IMR-90 (cell line): ENCODE measurements around the gene ADARB2. TPM values are rescaled to one million over a fixed set of nuclear protein-coding genes. Genes with fewer than 3 reads are reported as not detected.

Experiments used
- ATAC-seq: fragments of 200-7000 bp; cut with Tn5 transposase; 2 replicates; pipeline ENCODE4 v1.9.1; 2020; ENCODE audit warnings: low read depth, mild to moderate bottlenecking, moderate library complexity
- BruUV-seq: library from RNA; stranded (reverse); fragments of 400-500 nt; replicated peaks from 2 replicates; lab custom pipeline; 2021; lab: Mats Ljungman, UMichigan
- CTCF ChIA-PET: fragments of 300-600 bp; formaldehyde crosslinking; extraction: SDS; loops from one replicate; lab custom pipeline; 2021; ENCODE audit warnings: antibody characterized with exemption; lab: Yijun Ruan, JAX
- POLR2A ChIA-PET: fragments of 300-600 bp; sonication (Branson Sonifier 250); formaldehyde crosslinking; loops from one replicate; lab custom pipeline; 2022; ENCODE audit warnings: antibody characterized with exemption; ENCODE audit not compliant: unreplicated experiment; lab: Charles Lee
- DNase-seq: peaks from one replicate; pipeline ENCODE4 v3.0.0; 2013
- H2AFZ ChIP-seq: replicated peaks from 2 replicates; pipeline ENCODE3; 2013; ENCODE audit warnings: low read length, mild to moderate bottlenecking; ENCODE audit not compliant: poor library complexity
- H2AK5ac ChIP-seq: 2 replicates; pipeline ENCODE4 v1.6.1; 2013; ENCODE audit warnings: low read depth, low read length, inconsistent platforms
- H2AK9ac ChIP-seq: replicated peaks from 2 replicates; pipeline ENCODE3; 2013; ENCODE audit warnings: mild to moderate bottlenecking, low read depth, low read length, moderate library complexity; ENCODE audit not compliant: poor library complexity
- H2BK120ac ChIP-seq: 2 replicates; pipeline ENCODE4 v1.6.1; 2013; ENCODE audit warnings: low read depth, low read length, inconsistent platforms
- H2BK15ac ChIP-seq: 3 replicates; pipeline ENCODE4 v1.6.1; 2013; ENCODE audit warnings: low read depth, low read length, inconsistent platforms
- H2BK20ac ChIP-seq: 2 replicates; pipeline ENCODE4 v1.6.1; 2013; ENCODE audit warnings: low read depth, mild to moderate bottlenecking, inconsistent platforms, low read length, moderate library complexity
- H2BK5ac ChIP-seq: 2 replicates; pipeline ENCODE4 v1.6.1; 2013; ENCODE audit warnings: mild to moderate bottlenecking, low read depth, low read length, inconsistent platforms; ENCODE audit not compliant: poor library complexity, severe bottlenecking
- H3K14ac ChIP-seq: replicated peaks from 2 replicates; pipeline ENCODE4 v1.6.1; 2013; ENCODE audit warnings: low read depth, low read length, inconsistent platforms
- H3K18ac ChIP-seq: 2 replicates; pipeline ENCODE4 v1.6.1; 2013; ENCODE audit warnings: low read depth, low read length, control low read depth
- H3K23ac ChIP-seq: 2 replicates; pipeline ENCODE4 v1.6.1; 2013; ENCODE audit warnings: low read depth, low read length, inconsistent platforms
- H3K27ac ChIP-seq: 2 replicates; pipeline ENCODE4 v1.5.1; 2013; ENCODE audit warnings: mild to moderate bottlenecking, control low read depth, low read length; ENCODE audit not compliant: insufficient read depth
- H3K27me3 ChIP-seq: 2 replicates; pipeline ENCODE4 v1.6.1; 2013; ENCODE audit warnings: low read length; ENCODE audit not compliant: control insufficient read depth, insufficient read depth
- H3K36me3 ChIP-seq: 2 replicates; pipeline ENCODE4 v1.6.1; 2013; ENCODE audit warnings: low read length, mixed read lengths; ENCODE audit not compliant: control insufficient read depth, insufficient read depth
- H3K4ac ChIP-seq: 2 replicates; pipeline ENCODE4 v1.6.1; 2013; ENCODE audit warnings: low read depth, low read length, inconsistent platforms
- H3K4me1 ChIP-seq: 2 replicates; pipeline ENCODE4 v1.6.1; 2013; ENCODE audit warnings: low read length, mixed read lengths; ENCODE audit not compliant: control insufficient read depth, insufficient read depth
- H3K4me2 ChIP-seq: 2 replicates; pipeline ENCODE4 v1.6.1; 2013; ENCODE audit warnings: low read depth, mild to moderate bottlenecking, control low read depth, low read length, moderate library complexity
- H3K4me3 ChIP-seq: 2 replicates; pipeline ENCODE4 v1.5.1; 2013; ENCODE audit warnings: low read depth, mild to moderate bottlenecking, control low read depth, low read length, moderate library complexity; ENCODE audit not compliant: insufficient read depth
- H3K56ac ChIP-seq: 2 replicates; pipeline ENCODE4 v1.6.1; 2013; ENCODE audit warnings: low read length, inconsistent platforms; ENCODE audit not compliant: insufficient read depth; ENCODE audit errors: extremely low read depth
- H3K79me1 ChIP-seq, 2 experiments: 2 replicates each; pipeline ENCODE4 v1.6.1; 2013; ENCODE audit warnings: low read length in 2 of 2, inconsistent platforms in 1 of 2, low read depth in 1 of 2
- H3K9ac ChIP-seq: 2 replicates; pipeline ENCODE4 v1.6.1; 2013; ENCODE audit warnings: low read depth, low read length, control low read depth
- H3K9me1 ChIP-seq: 2 replicates; pipeline ENCODE4 v1.6.1; 2013; ENCODE audit warnings: low read length, inconsistent platforms; ENCODE audit not compliant: insufficient read depth
- H3K9me3 ChIP-seq: 2 replicates; pipeline ENCODE4 v1.6.1; 2013; ENCODE audit warnings: low read length; ENCODE audit not compliant: control insufficient read depth, insufficient read depth
- H4K20me1 ChIP-seq: 2 replicates; pipeline ENCODE4 v1.6.1; 2013; ENCODE audit warnings: low read length, inconsistent platforms; ENCODE audit not compliant: insufficient read depth
- H4K5ac ChIP-seq: 2 replicates; pipeline ENCODE4 v1.6.1; 2013; ENCODE audit warnings: mild to moderate bottlenecking, low read depth, low read length, control low read depth
- H4K8ac ChIP-seq, 2 experiments: 2 replicates each; pipeline ENCODE4 v1.6.1; 2013; ENCODE audit warnings: low read depth in 2 of 2, low read length in 2 of 2, control low read depth in 1 of 2, inconsistent platforms in 1 of 2
- H4K91ac ChIP-seq: 2 replicates; pipeline ENCODE4 v1.6.1; 2013; ENCODE audit warnings: low read depth, low read length, inconsistent platforms; ENCODE audit not compliant: insufficient read depth
- MXI1 ChIP-seq: IDR thresholded peaks from 2 replicates; pipeline ENCODE4 v1.6.1; 2012; ENCODE audit warnings: low read depth, mild to moderate bottlenecking, low read length, moderate library complexity, borderline replicate concordance
- WGBS, 2 experiments: methylation state at CpG; one replicate each; pipeline versions ENCODE4 v1.1.5 to v1.1.7; 2013; ENCODE audit warnings: missing lambda C conversion rate in 2 of 2; ENCODE audit not compliant: insufficient read length in 1 of 2; ENCODE audit errors: extremely low coverage in 2 of 2; 5-methylcytosine and 5-hydroxymethylcytosine counted together
- dilution Hi-C: fragments of 300-500 bp; cut with HindIII; formaldehyde crosslinking; loops from one replicate; pipeline ENCODE4 v1.14.3; 2018; ENCODE audit warnings: low sequenced_read_pairs; ENCODE audit not compliant: unreplicated experiment
- in situ Hi-C: fragments of 300-500 bp; cut with MboI; formaldehyde crosslinking; loops from 3 replicates; pipeline ENCODE4 v1.14.3; 2019; ENCODE audit warnings: low sequenced_read_pairs, inconsistent platforms, mixed read lengths
- intact Hi-C: fragments of 100-400 bp; cut with micrococcal nuclease; formaldehyde crosslinking; loops from 2 replicates; pipeline ENCODE4 v1.10.0; 2022
- polyA plus RNA-seq, 3 experiments: library from polyadenylated mRNA; depleted of rRNA; stranded (reverse); fragments of >200 nt; gene quantifications; 2 replicates each; pipeline ENCODE4 v1.2.3, GENCODE V29; 2012; ENCODE audit warnings: low replicate concordance in 1 of 3
- total RNA-seq: library from RNA; depleted of rRNA; stranded (reverse); fragments of >200 nt; gene quantifications from 2 replicates; pipeline ENCODE4 v1.2.3, GENCODE V29; 2012

ADARB2 gene
- total and polyA plus RNA-seq, 2 of the 4 experiments (the other 2 are of a cell fraction), result not detected

- no peak overlapping the region for H3K56ac ChIP-seq
- intact Hi-C loops, result no loop called here
- H3K79me1 ChIP-seq, result no peaks in the 10 kb centered on the region
- DNase-seq, result no peak
- BruUV-seq, result no TSS peak
- no peak overlapping the region for H3K27ac ChIP-seq
- no peak overlapping the region for H3K4ac ChIP-seq
- peaks cover 39% of the 10 kb centered on the region for H3K9me3 ChIP-seq
- H3K9ac ChIP-seq, result no peak overlapping the region
- WGBS, 2 experiments, result 83% methylated on average over 1 of the region's 8 CpGs; no CpG with 5 or more reads in 1 of the 2 experiments
- no peak overlapping the region for H4K5ac ChIP-seq
- H3K9me1 ChIP-seq, result no peaks in the 10 kb centered on the region
- no peak overlapping the region for H2AK9ac ChIP-seq
- no peak overlapping the region for H2BK5ac ChIP-seq
- no peak overlapping the region for H2BK20ac ChIP-seq
- no peak for ATAC-seq
- peak overlapping the region; percentile 32 for H2AFZ ChIP-seq
- dilution Hi-C loops, result no loop called here
- no peak overlapping the region for H3K18ac ChIP-seq
- no peaks in the 10 kb centered on the region for H3K36me3 ChIP-seq
- CTCF ChIA-PET, result no interaction called here
- no peak for TF ChIP-seq MXI1
- H2AK5ac ChIP-seq, result no peak overlapping the region
- H2BK15ac ChIP-seq, result no peak overlapping the region
- POLR2A ChIA-PET, result no interaction called here
- H3K4me2 ChIP-seq, result no peak overlapping the region
- no peaks in the 10 kb centered on the region for H3K4me1 ChIP-seq
- H3K23ac ChIP-seq, result no peak overlapping the region
- H4K91ac ChIP-seq, result no peak overlapping the region
- in situ Hi-C loops, result no loop called here
- no peak overlapping the region for H4K8ac ChIP-seq
- H3K27me3 ChIP-seq, result no peaks in the 10 kb centered on the region
- no peak overlapping the region for H2BK120ac ChIP-seq
- no peak overlapping the region for H3K14ac ChIP-seq
- H4K20me1 ChIP-seq, result no peaks in the 10 kb centered on the region
- no peak overlapping the region for H3K4me3 ChIP-seq
Measured at GRCh38 chr10:1209355-1209979, 527.9 kb downstream of the ADARB2 start.
